GM20000 (cell line): Measurements from ENCODE around the gene ACSL4.
"Not testable (repeated sequence)": the region's sequence is repeated elsewhere in the genome, so short reads cannot be mapped to it uniquely, and the experiment has no call there.

ENCODE experiments used
- DNase-seq: peaks from one replicate; pipeline ENCODE4 v3.0.0; 2012; ENCODE audit warnings: low spot score
- TF ChIP-seq, protein P1 (sequence below): IDR thresholded peaks from 2 replicates; pipeline ENCODE4 v1.5.1; 2012; ENCODE audit warnings: mild to moderate bottlenecking, control low read depth; ENCODE audit errors: extremely low read depth, missing control alignments

Gene ACSL4

DNA sequence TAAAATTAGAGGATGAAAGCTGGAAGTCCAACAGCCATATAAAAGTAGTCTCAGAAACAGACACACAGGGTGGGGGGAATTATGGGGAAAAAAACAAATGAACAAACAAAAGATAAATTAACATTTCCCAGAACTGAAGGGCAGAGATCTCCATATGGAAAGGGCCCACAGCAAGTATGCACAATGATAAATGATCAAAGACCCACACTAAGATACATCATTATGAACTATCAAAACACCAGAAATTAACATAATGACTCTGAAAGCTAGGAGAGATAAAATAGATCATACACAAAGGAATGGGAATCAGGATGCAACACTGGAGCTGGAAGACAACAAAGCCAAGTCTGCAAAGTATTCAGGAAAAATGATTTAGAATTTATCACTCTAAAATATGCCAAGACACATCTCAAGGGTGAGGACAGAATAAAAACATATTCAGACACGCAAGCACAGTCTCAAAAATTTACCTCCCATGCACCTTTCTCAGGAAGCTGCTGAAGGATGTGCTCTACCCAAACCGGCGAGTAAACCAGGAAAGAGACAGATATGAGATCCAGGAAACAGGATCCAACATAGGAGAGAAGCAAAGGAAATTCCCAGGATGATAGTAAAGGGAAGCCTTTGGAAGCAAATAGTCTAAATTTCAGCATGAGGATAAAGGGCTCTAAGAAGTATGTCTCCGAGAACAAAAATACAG, 77.4 kb downstream of the ACSL4 start:
- no peak for DNase-seq

DNA sequence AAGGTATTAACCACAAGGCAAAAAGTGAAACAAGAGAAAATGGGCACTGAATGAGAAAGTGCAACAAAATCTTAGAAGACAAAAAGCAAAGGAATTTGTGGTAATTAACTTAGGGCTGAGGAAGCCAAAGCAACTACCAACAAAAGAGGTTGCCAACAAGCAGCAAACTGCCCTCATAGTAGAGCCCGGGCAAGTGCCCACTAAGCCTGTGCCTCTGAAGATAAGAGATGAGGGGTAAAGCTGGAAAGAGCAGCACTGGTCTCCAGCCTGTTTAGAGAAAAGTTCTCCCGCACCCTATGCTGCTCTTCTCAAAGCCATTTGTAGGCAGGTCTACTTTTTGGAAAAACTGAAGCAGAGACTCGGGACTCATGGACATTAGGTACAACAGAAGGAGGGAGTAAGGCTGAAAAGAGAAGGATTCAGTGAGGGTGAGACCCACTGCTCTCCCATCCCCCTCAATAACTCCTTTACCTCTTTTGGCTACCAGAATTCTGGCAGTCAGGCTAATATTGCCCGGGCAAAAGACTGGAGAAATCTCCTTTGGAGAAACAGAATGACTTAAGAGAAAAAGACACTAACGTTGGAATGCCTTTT, 78.4 kb downstream of the ACSL4 start:
- TF ChIP-seq, protein P1, sequence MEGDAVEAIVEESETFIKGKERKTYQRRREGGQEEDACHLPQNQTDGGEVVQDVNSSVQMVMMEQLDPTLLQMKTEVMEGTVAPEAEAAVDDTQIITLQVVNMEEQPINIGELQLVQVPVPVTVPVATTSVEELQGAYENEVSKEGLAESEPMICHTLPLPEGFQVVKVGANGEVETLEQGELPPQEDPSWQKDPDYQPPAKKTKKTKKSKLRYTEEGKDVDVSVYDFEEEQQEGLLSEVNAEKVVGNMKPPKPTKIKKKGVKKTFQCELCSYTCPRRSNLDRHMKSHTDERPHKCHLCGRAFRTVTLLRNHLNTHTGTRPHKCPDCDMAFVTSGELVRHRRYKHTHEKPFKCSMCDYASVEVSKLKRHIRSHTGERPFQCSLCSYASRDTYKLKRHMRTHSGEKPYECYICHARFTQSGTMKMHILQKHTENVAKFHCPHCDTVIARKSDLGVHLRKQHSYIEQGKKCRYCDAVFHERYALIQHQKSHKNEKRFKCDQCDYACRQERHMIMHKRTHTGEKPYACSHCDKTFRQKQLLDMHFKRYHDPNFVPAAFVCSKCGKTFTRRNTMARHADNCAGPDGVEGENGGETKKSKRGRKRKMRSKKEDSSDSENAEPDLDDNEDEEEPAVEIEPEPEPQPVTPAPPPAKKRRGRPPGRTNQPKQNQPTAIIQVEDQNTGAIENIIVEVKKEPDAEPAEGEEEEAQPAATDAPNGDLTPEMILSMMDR: no peak
- DNase-seq: no peak

More for the DNA sequence above, 77.4 kb downstream of the ACSL4 start:
- TF ChIP-seq, protein P1: no peak

DNA sequence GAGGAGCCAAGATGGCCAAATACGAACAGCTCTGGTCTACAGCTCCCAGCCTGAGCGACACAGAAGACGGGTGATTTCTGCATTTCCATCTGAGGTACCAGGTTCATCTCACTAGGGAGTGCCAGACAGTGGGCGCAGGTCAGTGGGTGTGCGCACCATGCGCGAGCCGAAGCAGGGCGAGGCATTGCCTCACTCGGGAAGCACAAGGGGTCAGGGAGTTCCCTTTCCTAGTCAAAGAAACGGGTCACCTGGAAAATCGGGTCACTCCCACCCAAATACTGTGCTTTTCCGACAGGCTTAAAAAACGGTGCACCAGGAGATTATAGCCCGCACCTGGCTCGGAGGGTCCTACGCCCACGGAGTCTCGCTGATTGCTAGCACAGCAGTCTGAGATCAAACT, 88.4 kb downstream of the ACSL4 start:
- DNase-seq: not testable (repeated sequence)

DNA sequence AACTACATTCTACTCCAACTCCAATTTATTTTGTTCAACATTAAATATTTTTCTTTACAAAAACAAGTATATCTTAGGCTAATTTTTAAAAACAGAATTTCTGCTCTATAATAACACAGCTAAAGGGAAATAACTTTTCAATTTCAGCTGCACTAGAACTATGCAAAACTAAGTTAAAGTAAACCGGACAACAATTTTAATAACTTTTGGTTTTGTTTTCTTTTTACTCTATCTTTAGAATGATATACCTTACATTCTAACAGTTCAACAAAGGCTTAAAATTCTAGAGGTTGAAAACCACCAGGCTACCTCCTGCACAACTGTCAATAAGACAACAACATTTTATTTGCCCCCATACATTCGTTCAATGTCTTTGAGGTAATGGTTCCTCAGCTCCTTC, 89.4 kb downstream of the ACSL4 start:
- TF ChIP-seq, protein P1: no peak
- no peak for DNase-seq

DNA sequence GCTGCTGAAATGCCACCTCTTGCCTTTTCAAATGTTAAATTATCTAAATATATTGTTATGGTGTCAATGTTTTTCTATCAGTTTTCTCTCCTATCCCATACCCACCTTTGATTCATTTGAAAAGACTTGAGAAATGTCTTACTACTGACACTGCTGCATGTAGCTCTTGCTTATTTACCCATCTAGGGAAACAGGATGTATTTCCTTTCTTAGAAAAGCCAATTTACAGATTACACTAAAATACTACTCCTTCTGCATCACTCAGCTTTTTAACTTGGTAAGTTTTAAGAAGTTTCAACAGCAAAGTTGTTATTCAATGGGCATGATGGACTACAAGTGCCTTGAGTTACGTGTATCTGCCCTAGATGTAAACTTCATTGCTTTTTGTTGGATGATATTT, 94.9 kb downstream of the ACSL4 start:
- no peak for DNase-seq
- TF ChIP-seq, protein P1: no peak

DNA sequence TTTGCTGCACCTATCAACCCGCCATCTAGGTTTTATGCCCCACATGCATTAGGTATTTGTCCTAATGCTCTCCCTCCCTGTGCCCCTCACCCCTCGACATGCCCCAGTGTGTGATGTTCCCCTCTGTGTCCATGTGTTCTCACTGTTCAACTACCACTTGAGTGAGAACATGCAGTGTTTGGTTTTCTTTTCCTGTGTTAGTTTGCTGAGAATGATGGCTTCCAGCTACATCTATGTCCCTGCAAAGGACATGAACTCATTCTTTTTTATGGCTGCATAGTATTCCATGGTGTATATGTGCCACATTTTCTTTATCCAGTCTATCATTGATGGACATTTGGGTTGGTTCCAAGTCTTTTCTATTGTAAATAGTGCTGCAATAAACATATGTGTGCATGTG, 95.6 kb downstream of the ACSL4 start:
- not testable (repeated sequence) for DNase-seq

DNA sequence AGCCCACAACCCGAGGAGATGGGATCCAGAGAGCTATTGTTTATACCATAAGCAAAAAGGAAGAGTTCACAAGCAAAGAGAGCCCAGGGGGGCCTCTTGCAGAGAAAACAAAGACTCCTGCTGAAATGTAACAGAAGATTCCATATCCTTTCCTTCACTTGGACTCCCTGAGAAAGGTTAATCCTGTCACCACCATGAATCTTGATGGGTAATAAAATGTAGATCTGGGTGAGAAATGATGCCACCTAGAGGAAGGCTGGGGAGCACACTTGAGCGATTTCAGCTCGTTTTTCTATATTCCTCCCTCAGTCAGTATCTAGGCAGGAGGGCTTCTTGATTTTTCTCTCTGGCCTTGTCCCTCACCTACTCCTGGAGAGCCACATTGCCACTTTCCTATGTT, 97.9 kb downstream of the ACSL4 start:
- peak; percentile 15 for DNase-seq
- TF ChIP-seq, protein P1: peak; percentile 20

DNA sequence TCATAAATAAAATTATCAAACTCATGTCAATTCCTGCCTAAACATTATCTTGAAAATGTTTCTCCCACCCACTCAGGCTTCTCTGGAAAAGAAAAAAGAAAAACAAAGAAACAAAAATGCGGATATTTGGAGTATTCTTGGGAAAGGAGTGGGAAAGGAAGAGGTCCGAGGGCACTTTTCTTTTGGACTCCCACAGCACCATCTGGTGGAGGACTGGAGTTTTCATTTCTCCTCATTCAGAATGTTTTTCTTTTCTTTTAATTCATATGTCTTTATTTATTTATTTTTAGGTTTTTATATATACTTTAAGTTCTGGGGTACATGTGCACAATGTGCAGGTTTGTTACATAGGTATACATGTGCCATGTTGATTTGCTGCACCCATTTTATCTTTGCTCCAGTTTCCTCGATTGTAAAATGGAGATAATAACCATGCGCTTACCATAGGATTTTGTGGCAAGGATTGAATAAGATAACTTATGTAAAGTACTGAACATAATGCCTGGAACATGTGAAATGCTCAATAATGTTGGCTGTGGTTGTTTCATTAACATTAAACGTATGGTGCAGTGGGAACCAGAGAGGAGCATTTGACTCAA, 100.1 kb downstream of the ACSL4 start:
- TF ChIP-seq, protein P1: no peak
- peak; percentile 15 for DNase-seq
